ENCODE results near the gene MAPKBP1.
A peak's percentile ranks its signal among the peaks of the same experiment; 100 is the strongest.
"Not testable (repeated sequence)": the region's sequence is repeated elsewhere in the genome, so short reads cannot be mapped to it uniquely, and the experiment has no call there.

MAPKBP1 gene

GRCh38 chr15:41825572-41826535 lies 51.6 kb downstream of the MAPKBP1 start:
- no peak for DNase-seq

GRCh38 chr15:41827290-41827879 lies 53.1 kb downstream of the MAPKBP1 start:
- DNase-seq = no peak

GRCh38 chr15:41827880-41828806 lies 53.9 kb downstream of the MAPKBP1 start, which contains the start of gene JMJD7:
TSS of gene JMJD7 (plus strand) at chr15:41828092. CDS start at chr15:41828125, 33 bp downstream.
- peak; percentile 97 for DNase-seq

- no peak for DNase-seq
Observed at GRCh38 chr15:41828807-41829141, 54.5 kb downstream of the MAPKBP1 start.

GRCh38 chr15:41829959-41830646 lies 55.8 kb downstream of the MAPKBP1 start:
- no peak for DNase-seq

- not testable (repeated sequence) for DNase-seq
Observed at GRCh38 chr15:41831291-41831690, 57.0 kb downstream of the MAPKBP1 start.

- no peak for DNase-seq
Observed at GRCh38 chr15:41832208-41832607, 57.9 kb downstream of the MAPKBP1 start.

- no peak for DNase-seq
Observed at GRCh38 chr15:41832875-41833274, 58.6 kb downstream of the MAPKBP1 start.

GRCh38 chr15:41834096-41834495 lies 59.8 kb downstream of the MAPKBP1 start:
- no peak for DNase-seq

- no peak for DNase-seq
Observed at GRCh38 chr15:41836073-41836472, 61.8 kb downstream of the MAPKBP1 start.

- DNase-seq = no peak
Observed at GRCh38 chr15:41836713-41837454, 62.6 kb downstream of the MAPKBP1 start.

- no peak for DNase-seq
Observed at GRCh38 chr15:41838400-41838897, 64.2 kb downstream of the MAPKBP1 start, which contains the start of gene PLA2G4B. TSS of gene PLA2G4B (plus strand) at chr15:41838847. CDS start at chr15:41838914, 67 bp downstream.

- DNase-seq = no peak
Observed at GRCh38 chr15:41839781-41840491, 65.7 kb downstream of the MAPKBP1 start.

GRCh38 chr15:41840673-41841072 lies 66.4 kb downstream of the MAPKBP1 start:
- no peak for DNase-seq

- no peak for DNase-seq
Observed at GRCh38 chr15:41841131-41841530, 66.8 kb downstream of the MAPKBP1 start.

- DNase-seq = no peak
Observed at GRCh38 chr15:41842229-41842628, 67.9 kb downstream of the MAPKBP1 start.

- DNase-seq = no peak
Observed at GRCh38 chr15:41843571-41843970, 69.3 kb downstream of the MAPKBP1 start.

GRCh38 chr15:41844814-41845213 lies 70.5 kb downstream of the MAPKBP1 start:
- no peak for DNase-seq

GRCh38 chr15:41847206-41847605 lies 72.9 kb downstream of the MAPKBP1 start:
- no peak for DNase-seq

GRCh38 chr15:41847981-41848380 lies 73.7 kb downstream of the MAPKBP1 start:
- no peak for DNase-seq

- DNase-seq = no peak
Observed at GRCh38 chr15:41848631-41849030, 74.3 kb downstream of the MAPKBP1 start.
